Mesothelial cell of epicardium (in vitro differentiated cells): ENCODE measurements around the gene ADAMTS13. TPM values are rescaled to one million over a fixed set of nuclear protein-coding genes. Genes with fewer than 3 reads are reported as not detected.

Source experiments
- DNase-seq, 2 experiments: peaks; one replicate each; pipeline ENCODE4 v3.0.0; 2021; ENCODE audit warnings: low spot score in 2 of 2; ENCODE audit not compliant: unreplicated experiment in 2 of 2
- H3K27ac Mint-ChIP-seq: 2 replicates; pipeline ENCODE4 v1.8.0; 2021; ENCODE audit warnings: mixed read lengths
- H3K27me3 Mint-ChIP-seq: 2 replicates; pipeline ENCODE4 v1.8.0; 2021; ENCODE audit warnings: low read depth, mixed read lengths
- H3K36me3 Mint-ChIP-seq: 2 replicates; pipeline ENCODE4 v1.8.0; 2021; ENCODE audit warnings: mixed read lengths
- H3K4me1 Mint-ChIP-seq: 2 replicates; pipeline ENCODE4 v1.8.0; 2021; ENCODE audit warnings: mixed read lengths
- H3K4me3 Mint-ChIP-seq: 2 replicates; pipeline ENCODE4 v1.8.0; 2021; ENCODE audit warnings: mild to moderate bottlenecking, moderate library complexity, mixed read lengths
- H3K9me3 Mint-ChIP-seq: 2 replicates; pipeline ENCODE4 v1.8.0; 2021; ENCODE audit warnings: mixed read lengths
- CTCF ChIP-seq: fragments of 200-600 bp; sonication (generic); IDR thresholded peaks from one replicate; pipeline ENCODE4 v1.5.0; 2021; ENCODE audit warnings: antibody characterized with exemption; ENCODE audit not compliant: unreplicated experiment
- total RNA-seq: library from RNA; stranded (reverse); gene quantifications from 3 replicates; pipeline ENCODE4 v1.2.1, GENCODE V29; 2021

ADAMTS13 gene
- total RNA-seq, 1 donor from 2014 or later = 21.3 TPM

- H3K27ac Mint-ChIP-seq = no peak overlapping the region
- no peaks in the 10 kb centered on the region for H3K9me3 Mint-ChIP-seq
- no peaks in the 10 kb centered on the region for H3K4me1 Mint-ChIP-seq
- no peaks in the 10 kb centered on the region for H3K27me3 Mint-ChIP-seq
- DNase-seq = no peak
- no peak for TF ChIP-seq CTCF
- H3K36me3 Mint-ChIP-seq = no peaks in the 10 kb centered on the region
- no peak overlapping the region for H3K4me3 Mint-ChIP-seq
Observed at GRCh38 chr9:133383438-133383837, 38.7 kb upstream of the ADAMTS13 start.

- H3K4me1 Mint-ChIP-seq = no peaks in the 10 kb centered on the region
- no peak for TF ChIP-seq CTCF
- no peaks in the 10 kb centered on the region for H3K9me3 Mint-ChIP-seq
- no peak overlapping the region for H3K27ac Mint-ChIP-seq
- no peak overlapping the region for H3K4me3 Mint-ChIP-seq
- DNase-seq = no peak
- peaks cover 2% of the 10 kb centered on the region for H3K27me3 Mint-ChIP-seq
- H3K36me3 Mint-ChIP-seq = no peaks in the 10 kb centered on the region
Observed at GRCh38 chr9:133384736-133385321, 37.3 kb upstream of the ADAMTS13 start.

- Mint-ChIP-seq H3K4me3 (no peak overlapping the region), H3K4me1 (no peaks in the 10 kb centered on the region), H3K9me3 (no peaks in the 10 kb centered on the region), H3K27ac (no peak overlapping the region), H3K36me3 (no peaks in the 10 kb centered on the region), H3K27me3 (peaks cover 3% of the 10 kb centered on the region)
- no peak for TF ChIP-seq CTCF
- DNase-seq = no peak
Observed at GRCh38 chr9:133385452-133385851, 36.7 kb upstream of the ADAMTS13 start.

DNA sequence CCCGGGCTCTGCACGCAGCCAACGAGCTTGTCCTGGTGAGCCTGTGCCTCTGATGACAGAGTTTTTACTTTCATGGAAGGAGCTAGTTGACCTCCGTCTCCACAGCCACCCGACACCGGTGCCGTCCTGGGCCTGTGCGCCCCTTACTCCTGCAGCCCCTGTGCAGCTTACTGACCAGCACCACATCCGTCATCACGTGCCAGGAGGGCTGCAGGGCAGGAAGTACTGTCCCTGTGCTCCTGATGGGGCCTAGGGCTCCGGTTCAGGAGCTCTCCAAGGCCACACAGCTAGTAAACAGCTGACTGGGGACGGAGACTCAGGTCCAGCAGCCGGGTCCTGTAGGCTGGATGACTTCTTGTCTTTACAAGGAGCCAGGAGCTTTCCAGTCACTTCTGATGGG lies 35.8 kb upstream of the ADAMTS13 start:
- TF ChIP-seq CTCF = no peak
- Mint-ChIP-seq H3K36me3 (no peaks in the 10 kb centered on the region), H3K27ac (no peak overlapping the region), H3K4me3 (no peak overlapping the region), H3K4me1 (no peaks in the 10 kb centered on the region), H3K9me3 (no peaks in the 10 kb centered on the region), H3K27me3 (peaks cover 5% of the 10 kb centered on the region)
- DNase-seq = no peak

- Mint-ChIP-seq H3K27me3 (peaks cover 5% of the 10 kb centered on the region), H3K36me3 (no peaks in the 10 kb centered on the region), H3K27ac (no peak overlapping the region), H3K4me3 (no peak overlapping the region), H3K4me1 (no peaks in the 10 kb centered on the region), H3K9me3 (no peaks in the 10 kb centered on the region)
- DNase-seq = no peak
- no peak for TF ChIP-seq CTCF
Observed at GRCh38 chr9:133387680-133388079, 34.5 kb upstream of the ADAMTS13 start.
